Adrenal gland (tissue), 5 donors: Measurements from ENCODE around the gene AXL.

ENCODE experiments used
- POLR2A ChIP-seq, 2 donors: fragments of 450-650 bp; IDR thresholded peaks; one replicate each; pipeline ENCODE4 v1.6.1; 2017; ENCODE audit warnings: antibody characterized with exemption in 2 of 2, mild to moderate bottlenecking in 2 of 2, moderate library complexity in 1 of 2
- TF ChIP-seq, protein P1 (sequence below), 6 experiments: fragments of 450-650 bp in 4 of 6; fragments of 200-600 bp in 2 of 6; sonication (generic) in 1 of 6; IDR thresholded peaks; 1 replicate in 5 of 6; 2 replicates in 1 of 6; pipeline versions ENCODE4 v1.5.1 to v1.8.0; 2016 to 2021; ENCODE audit warnings: antibody characterized with exemption in 6 of 6, mild to moderate bottlenecking in 2 of 6, moderate library complexity in 1 of 6
- donor health status: DM: no; HTN: no; CAD: no.

- TF ChIP-seq, protein P1, sequence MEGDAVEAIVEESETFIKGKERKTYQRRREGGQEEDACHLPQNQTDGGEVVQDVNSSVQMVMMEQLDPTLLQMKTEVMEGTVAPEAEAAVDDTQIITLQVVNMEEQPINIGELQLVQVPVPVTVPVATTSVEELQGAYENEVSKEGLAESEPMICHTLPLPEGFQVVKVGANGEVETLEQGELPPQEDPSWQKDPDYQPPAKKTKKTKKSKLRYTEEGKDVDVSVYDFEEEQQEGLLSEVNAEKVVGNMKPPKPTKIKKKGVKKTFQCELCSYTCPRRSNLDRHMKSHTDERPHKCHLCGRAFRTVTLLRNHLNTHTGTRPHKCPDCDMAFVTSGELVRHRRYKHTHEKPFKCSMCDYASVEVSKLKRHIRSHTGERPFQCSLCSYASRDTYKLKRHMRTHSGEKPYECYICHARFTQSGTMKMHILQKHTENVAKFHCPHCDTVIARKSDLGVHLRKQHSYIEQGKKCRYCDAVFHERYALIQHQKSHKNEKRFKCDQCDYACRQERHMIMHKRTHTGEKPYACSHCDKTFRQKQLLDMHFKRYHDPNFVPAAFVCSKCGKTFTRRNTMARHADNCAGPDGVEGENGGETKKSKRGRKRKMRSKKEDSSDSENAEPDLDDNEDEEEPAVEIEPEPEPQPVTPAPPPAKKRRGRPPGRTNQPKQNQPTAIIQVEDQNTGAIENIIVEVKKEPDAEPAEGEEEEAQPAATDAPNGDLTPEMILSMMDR (IDR thresholded peaks at IDR 0.05), result no peak
- TF ChIP-seq POLR2A (IDR thresholded peaks at IDR 0.05), result no peak
These were observed 88.3 kb downstream of the AXL start for GRCh38 chr19:41307090-41307875.
